Ishikawa (cell line): ENCODE results near the gene ELMO1.

ENCODE experiments used
- CEBPB ChIP-seq: IDR thresholded peaks from 2 replicates; pipeline ENCODE4 v1.6.1; 2012
- CREB1 ChIP-seq: IDR thresholded peaks from 2 replicates; pipeline ENCODE4 v1.6.1; 2012; ENCODE audit warnings: low read depth
- EGR1 ChIP-seq: IDR thresholded peaks from 2 replicates; pipeline ENCODE4 v1.6.1; 2012
- EP300 ChIP-seq: IDR thresholded peaks from 2 replicates; pipeline ENCODE4 v1.6.1; 2012; ENCODE audit warnings: borderline replicate concordance
- FOXM1 ChIP-seq: IDR thresholded peaks from 2 replicates; pipeline ENCODE4 v1.6.1; 2012; ENCODE audit warnings: low read depth, borderline replicate concordance
- MAX ChIP-seq: IDR thresholded peaks from 2 replicates; pipeline ENCODE4 v1.6.1; 2012
- NFIC ChIP-seq: IDR thresholded peaks from 2 replicates; pipeline ENCODE4 v1.6.1; 2012
- RAD21 ChIP-seq: IDR thresholded peaks from 2 replicates; pipeline ENCODE4 v1.6.1; 2012; ENCODE audit warnings: low read depth
- REST ChIP-seq: IDR thresholded peaks from 2 replicates; pipeline ENCODE4 v1.6.1; 2012; ENCODE audit warnings: low read depth, mild to moderate bottlenecking
- TAF1 ChIP-seq: IDR thresholded peaks from 2 replicates; pipeline ENCODE4 v1.6.1; 2012; ENCODE audit warnings: low read depth, mild to moderate bottlenecking
- TEAD4 ChIP-seq: IDR thresholded peaks from 2 replicates; pipeline ENCODE4 v1.6.1; 2012
- USF1 ChIP-seq: IDR thresholded peaks from 2 replicates; pipeline ENCODE4 v1.6.1; 2012
- YY1 ChIP-seq: IDR thresholded peaks from 2 replicates; pipeline ENCODE4 v1.6.1; 2012; ENCODE audit warnings: low read depth

GRCh38 chr7:37435156-37435855 lies 13.4 kb downstream of the ELMO1 start:
- no peak for TF ChIP-seq EP300
- TF ChIP-seq MAX, result no peak
- TF ChIP-seq RAD21, result no peak
- no peak for TF ChIP-seq NFIC
- TF ChIP-seq USF1, result no peak
- TF ChIP-seq FOXM1, result no peak
- no peak for TF ChIP-seq TEAD4
- no peak for TF ChIP-seq REST
- TF ChIP-seq EGR1, result no peak
- no peak for TF ChIP-seq CEBPB
- TF ChIP-seq YY1, result no peak
- TF ChIP-seq TAF1, result no peak
- no peak for TF ChIP-seq CREB1
